Fibroblast of lung (primary cell): Measurements from ENCODE around the gene CMSS1.

Source experiments
- CTCF ChIP-seq, 2 donors: IDR thresholded peaks in 1 of 2; conservative IDR thresholded peaks in 1 of 2; 1 replicate in 1 of 2; 2 replicates in 1 of 2; pipeline ENCODE4 v1.5.1; 2011 to 2012; ENCODE audit warnings: low read length in 2 of 2, control low read depth in 1 of 2, inconsistent platforms in 1 of 2, low read depth in 1 of 2, mild to moderate bottlenecking in 1 of 2
- EZH2 ChIP-seq: IDR thresholded peaks from 2 replicates; pipeline ENCODE4 v1.5.1; 2012; ENCODE audit warnings: low read length, control low read depth, mild to moderate bottlenecking; ENCODE audit errors: missing control alignments

GRCh38 chr3:100033184-100033583 is 215.5 kb downstream of the CMSS1 start:
- TF ChIP-seq EZH2: no peak
- TF ChIP-seq CTCF (conservative IDR thresholded peaks at IDR 0.05 in 1 of 2, IDR thresholded peaks at IDR 0.05 in 1 of 2; ENCODE audit: low read depth in 1 of 2, low read length in 2 of 2): no peak
